H4 (cell line): Measurements from ENCODE around the gene GTF2IRD1. TPM values are rescaled to one million over a fixed set of nuclear protein-coding genes. Genes with fewer than 3 reads are reported as not detected.
"Not testable (repeated sequence)": the region's sequence is repeated elsewhere in the genome, so short reads cannot be mapped to it uniquely, and the experiment has no call there.

Experiments used
- DNase-seq: peaks from one replicate; pipeline ENCODE4 v3.0.0-alpha.2; 2015; ENCODE audit warnings: low spot score
- total RNA-seq: library from RNA; depleted of rRNA; stranded (reverse); fragments of >200 nt; shearing (Covaris generic); gene quantifications from 2 replicates; pipeline ENCODE4 v1.2.3, GENCODE V29; 2014

The GTF2IRD1 gene
- total RNA-seq, 1 experiment from 2014 or later, result 13.0 TPM

GRCh38 chr7:74493295-74493694 is 39.6 kb downstream of the GTF2IRD1 start:
- no peak for DNase-seq

GRCh38 chr7:74494076-74494548 is 40.4 kb downstream of the GTF2IRD1 start:
- no peak for DNase-seq

- DNase-seq, result no peak
These were observed 41.7 kb downstream of the GTF2IRD1 start for GRCh38 chr7:74495112-74496086.

DNA sequence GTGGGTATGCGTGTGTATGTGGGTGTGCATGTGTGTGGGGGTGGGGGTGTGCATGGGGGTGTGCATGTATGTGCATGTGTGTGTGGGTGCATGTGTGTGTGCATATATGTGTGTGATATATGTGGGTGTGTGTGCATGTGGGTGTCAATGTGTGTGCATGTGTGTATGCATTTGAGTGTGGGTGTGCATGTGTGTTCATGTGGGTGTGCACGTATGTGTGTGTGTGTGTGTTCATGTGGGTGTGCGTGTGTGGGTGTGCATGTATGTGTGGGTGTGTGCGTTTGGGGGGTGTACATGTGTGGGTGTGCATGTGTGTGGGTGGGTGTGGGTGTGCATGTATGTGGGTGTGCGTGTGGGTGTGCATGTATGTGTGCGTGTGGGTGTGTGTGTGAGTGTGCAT is 42.6 kb downstream of the GTF2IRD1 start:
- DNase-seq, result no peak

DNA sequence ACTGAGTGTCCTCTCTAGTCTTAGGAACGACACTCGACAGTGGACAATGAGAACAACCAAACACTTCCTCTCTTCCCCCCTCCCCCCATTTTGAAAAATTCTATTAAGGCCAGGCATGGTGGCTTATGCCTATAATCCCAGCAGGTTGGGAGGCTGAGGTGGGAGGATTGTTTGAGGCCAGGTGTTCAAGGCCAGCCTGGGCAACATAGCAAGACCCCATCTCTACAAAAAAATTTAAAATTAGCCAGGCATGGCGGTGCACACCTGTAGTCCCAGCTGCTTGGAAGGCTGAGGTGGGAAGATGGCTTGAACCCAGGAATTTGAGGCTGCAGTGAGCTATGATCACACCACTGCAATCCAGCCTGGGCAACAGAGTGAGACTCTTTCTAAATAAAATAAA is 43.1 kb downstream of the GTF2IRD1 start:
- DNase-seq, result not testable (repeated sequence)

DNA sequence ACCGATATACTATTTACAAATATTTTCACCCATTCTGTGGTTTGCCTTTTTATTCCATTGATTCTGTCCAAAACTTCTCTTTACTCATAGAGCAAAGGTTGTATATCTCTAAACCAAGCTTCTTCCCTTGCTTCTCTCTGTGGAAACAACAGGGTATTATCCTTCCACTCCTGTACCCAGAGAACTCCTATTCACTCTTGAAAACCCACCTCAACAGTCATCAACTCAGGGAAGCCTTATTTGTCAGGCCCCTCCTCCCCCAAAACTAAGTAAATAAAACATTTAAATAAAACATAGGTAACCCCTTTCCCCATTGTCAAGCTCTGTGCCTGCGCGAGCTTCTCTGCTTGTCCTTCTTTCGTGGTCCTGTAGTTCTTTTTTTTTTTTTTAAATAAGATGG is 44.6 kb downstream of the GTF2IRD1 start:
- DNase-seq, result no peak

GRCh38 chr7:74498996-74499834 is 45.5 kb downstream of the GTF2IRD1 start:
- no peak for DNase-seq

GRCh38 chr7:74499835-74500388 is 46.2 kb downstream of the GTF2IRD1 start:
- DNase-seq, result no peak

DNA sequence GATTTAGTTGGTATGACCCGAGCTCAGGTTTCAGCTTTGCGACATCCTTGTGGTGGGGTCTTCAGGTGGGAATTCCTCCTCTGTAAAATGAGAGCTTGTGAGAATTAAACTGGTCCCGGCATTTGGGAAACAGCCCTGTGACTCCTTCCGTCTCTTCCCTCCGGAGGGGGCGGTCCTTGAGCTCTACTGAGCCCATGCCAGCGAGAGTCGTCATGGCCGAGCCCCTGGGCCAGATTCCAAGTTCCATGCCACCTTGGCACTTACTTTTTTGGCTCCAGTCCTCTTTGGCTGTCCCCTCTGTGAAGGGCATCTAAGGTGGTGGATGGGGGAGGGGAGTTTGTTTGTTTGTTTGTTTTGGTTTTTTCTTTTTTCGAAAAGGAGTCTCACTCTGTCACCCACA is 47.6 kb downstream of the GTF2IRD1 start:
- DNase-seq, result no peak

DNA sequence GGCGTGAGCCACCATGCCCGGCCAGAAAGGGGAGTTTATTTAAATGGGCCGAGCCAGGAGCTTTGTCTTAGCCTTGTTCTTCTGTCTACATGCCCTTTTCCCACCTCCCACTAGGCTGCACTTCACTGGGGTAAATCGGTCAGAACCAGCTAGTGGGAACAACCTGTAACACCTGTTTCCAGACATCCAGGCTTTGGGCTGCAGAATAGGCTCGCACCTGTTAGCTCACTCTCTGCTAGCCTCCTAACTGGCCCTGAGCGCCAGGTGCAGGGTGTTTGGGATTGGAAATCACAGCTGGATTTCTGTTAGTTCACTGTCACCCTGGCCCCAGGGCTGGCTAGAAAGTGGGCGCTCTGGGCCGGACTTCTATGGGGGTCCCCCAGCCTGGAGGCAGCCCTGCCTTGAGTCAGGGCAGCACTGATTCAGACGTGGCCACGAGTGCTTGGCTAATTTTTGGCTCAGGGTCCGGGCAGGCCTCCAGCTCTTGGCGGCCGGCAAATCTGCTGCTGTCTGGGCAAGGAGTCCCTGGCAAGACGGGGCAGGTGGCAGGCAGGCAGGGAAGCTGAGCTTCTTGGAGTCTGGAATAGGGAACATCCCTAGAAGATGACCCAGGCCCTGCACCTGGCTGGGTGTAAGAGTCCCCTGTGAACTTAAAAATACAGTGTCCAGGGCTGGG is 48.6 kb downstream of the GTF2IRD1 start:
- DNase-seq, result no peak

DNA sequence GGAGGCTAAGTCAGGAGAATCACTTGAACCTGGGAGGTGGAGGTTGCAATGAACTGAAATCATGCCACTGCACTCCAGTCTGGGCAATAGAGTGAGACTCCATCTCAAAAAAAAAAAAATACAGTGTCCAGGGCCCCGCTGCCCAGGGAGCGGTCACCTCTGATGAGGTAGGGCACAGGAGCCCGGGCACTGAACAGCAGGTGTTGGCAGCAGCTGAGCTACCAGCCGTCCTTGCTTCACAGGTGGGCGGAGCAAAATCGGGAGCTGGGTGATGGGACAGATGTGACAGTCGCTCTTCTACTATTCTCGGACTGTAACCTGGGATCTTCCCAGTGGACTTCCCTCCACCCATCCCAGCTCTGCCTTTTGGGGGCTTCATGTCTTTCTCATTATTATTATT is 49.4 kb downstream of the GTF2IRD1 start:
- DNase-seq, result no peak

DNA sequence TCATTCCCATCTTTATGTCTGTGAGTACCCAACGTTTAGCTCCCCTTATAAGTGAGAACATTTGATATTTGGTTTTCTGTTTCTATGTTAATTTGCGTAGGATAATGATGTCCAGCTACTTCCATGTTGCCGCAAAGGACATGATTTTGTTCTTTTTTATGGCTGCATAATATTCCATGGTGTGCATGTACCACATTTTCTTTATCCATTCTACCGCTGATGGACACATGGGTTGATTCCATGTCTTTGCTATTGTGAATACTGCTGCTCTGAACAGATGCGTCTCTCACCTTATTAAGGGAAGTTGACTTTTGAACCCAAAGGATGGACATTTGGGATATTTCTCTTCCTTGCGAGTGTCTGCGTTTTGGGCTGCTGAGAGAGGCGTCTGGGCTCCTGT is 50.2 kb downstream of the GTF2IRD1 start:
- no peak for DNase-seq

- DNase-seq, result no peak
These were observed 52.0 kb downstream of the GTF2IRD1 start for GRCh38 chr7:74505471-74506324.

DNA sequence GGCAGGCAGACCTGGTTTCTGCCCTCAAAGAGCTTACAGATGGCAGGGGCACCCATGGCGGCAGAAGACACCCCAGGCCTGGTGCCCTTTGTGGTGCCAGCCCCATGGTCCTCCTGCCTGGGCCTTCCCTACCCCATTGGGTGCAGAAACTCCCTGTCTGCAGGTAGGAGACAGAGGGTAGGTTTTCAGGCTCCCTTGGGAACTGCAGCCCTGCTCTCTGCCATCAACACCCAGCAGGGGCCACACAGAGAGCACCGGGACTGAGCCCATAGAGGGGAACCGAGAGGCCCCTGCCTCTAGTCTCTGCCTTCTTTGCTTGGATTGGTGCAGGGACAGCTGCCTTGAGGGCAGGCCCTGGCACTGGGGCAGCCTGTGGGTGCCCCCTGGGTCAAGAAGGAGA is 52.6 kb downstream of the GTF2IRD1 start:
- DNase-seq, result no peak

- no peak for DNase-seq
These were observed 54.0 kb downstream of the GTF2IRD1 start for GRCh38 chr7:74507538-74508319.

- not testable (repeated sequence) for DNase-seq
These were observed 55.7 kb downstream of the GTF2IRD1 start for GRCh38 chr7:74509453-74509852.

DNA sequence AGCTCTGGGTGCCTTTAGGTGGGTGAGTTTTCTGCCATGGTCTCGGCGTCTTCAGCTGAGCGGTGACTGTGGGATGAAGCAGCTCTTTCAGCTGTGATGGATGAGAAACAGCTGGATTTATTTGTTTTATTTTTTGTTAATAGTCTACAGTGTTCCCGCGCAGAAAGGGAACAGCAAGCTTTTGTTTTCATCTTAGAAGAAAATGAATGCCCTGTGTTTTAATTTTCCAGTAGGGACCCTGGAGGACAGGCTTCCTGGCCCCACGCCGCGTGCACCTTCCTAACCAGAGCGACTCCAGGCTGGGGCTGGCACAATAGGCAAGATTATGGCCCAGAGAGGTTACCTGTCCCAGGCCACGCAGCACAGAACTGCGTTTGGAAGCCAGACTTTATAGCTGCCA is 57.6 kb downstream of the GTF2IRD1 start:
- DNase-seq, result no peak

- no peak for DNase-seq
These were observed 59.1 kb downstream of the GTF2IRD1 start for GRCh38 chr7:74512762-74513161.

DNA sequence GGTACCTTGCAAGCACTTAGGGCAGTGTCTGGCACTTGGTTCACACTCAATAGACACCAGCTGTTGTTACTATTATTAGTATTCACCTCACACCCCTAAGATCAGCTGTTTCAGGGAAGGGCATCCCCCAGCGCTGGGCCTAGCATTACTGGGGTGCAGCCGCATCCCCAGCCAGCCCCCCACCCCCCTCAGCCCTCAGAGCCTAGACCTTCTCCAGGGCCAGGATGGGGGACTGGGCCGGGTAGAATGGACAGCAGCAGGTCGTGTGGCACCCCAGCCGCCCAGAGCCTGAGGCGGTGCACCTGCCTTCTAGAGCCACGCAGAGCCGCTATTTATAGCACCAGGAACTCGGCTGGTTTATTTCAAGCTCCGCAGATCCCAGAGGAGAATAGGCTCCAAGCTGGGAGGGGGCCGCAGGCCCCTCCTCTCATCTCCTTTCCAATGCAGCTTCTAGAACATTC is 60.5 kb downstream of the GTF2IRD1 start:
- no peak for DNase-seq

DNA sequence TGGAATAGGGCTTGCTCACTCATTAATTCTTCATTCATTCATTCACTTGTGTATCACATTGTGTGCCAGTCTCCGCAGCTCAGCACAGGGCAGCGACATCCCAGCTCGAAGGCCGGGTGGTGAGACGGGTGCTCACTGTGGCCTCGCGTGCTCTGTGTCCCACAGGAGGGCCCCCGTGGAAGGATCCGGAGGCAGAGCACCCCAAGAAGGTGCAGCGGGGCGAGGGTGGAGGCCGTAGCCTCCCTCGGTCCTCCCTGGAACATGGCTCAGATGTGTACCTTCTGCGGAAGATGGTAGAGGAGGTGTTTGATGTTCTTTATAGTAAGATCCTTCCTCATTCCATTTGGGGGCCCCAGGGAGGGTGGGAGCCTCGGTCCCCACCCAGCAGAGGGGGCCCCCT is 61.6 kb downstream of the GTF2IRD1 start:
- no peak for DNase-seq
